Inflammatory macrophage treated with lipopolysaccharide for 1 hour (primary cell): Measurements from ENCODE around the gene ADGRG7.

Experiments
- DNase-seq, 2 donors: peaks; one replicate each; pipeline ENCODE4 v3.0.0-alpha.2; 2020 to 2022

The ADGRG7 gene

DNA sequence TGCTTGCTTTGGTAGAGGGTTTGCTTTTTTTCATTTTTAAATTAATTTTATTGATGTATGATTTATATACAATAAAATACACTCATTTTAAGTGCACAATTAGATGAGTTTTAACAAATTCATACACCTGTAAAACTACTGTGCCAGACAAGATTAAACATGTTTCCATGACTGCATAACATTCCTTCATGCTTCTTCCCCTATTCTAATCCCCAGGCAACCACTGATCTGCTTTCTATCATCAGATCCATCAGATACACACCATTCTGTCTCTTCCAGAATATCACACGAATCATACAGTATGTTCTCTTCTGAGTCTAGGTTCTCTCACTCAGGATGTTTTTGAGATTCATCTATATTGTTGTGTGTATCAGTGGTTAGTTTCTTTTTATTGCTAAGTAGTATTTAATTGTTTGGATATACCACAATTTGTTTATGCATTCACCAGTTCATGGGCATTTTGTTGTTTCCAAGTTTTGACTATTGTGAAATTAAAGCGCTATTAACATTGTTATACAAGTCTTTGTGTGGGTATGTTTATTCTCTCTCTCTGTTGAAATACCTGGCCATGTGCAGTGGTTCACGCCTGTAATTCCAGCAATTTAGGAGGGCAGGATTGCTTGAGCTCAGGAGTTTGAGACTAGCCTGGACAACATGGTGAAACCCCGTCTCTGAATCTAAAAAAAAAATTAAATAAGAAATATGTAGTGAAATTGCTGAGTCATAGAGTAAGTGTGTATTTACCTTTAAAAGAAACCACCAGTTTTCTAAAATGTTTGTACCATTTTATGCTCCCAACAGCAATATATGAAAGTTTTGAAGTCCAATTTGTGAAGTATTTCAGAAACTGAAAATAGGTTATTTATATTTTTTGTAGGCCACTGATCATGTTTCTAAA is 92.9 kb downstream of the ADGRG7 start:
- DNase-seq: no peak

DNA sequence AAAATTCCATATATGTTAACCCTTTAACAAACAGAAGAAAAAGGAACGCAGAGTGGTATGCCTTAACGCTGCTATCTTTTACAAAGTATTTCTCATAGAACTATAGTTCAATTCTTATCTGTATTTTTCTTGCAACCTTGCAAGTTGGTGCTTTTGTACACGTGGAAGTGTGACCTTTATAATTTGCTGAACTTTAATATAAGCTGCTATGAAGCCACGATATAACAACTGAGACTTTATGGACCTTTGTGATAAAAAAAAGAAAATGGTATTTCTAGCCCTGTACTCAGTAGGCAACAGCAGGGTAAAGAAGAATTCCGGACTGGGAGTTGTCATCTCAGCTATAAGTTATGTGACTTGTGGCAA is 93.6 kb downstream of the ADGRG7 start:
- DNase-seq: no peak

GRCh38 chr3:100703865-100704264 is 94.5 kb downstream of the ADGRG7 start:
- no peak for DNase-seq

GRCh38 chr3:100706365-100706764 is 97.0 kb downstream of the ADGRG7 start:
- no peak for DNase-seq

DNA sequence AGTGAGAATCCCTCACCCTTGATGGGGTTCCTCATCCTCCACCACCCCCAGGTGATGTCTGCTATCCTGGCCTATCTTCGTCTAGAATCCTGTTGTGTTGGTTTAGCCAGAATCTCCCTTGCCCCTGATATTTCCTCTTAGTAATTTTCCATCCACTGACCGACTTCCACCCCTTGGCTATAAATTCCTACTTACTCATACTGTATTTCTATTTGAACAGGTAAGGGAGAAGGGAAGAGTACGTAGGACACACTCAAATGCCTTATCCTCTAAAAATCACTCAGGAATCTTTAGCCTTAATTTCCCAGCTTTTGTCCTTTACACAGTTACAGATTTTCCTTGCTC is 99.2 kb downstream of the ADGRG7 start:
- DNase-seq: no peak

- peak; percentile 99 to 100 for DNase-seq
Measured at GRCh38 chr3:100708989-100709841, 99.8 kb downstream of the ADGRG7 start, which contains the start of gene TFG. TFG (plus strand) TSS chr3:100709494; CDS start chr3:100713686, 4,192 bp downstream.

GRCh38 chr3:100709842-100710260 is 100.5 kb downstream of the ADGRG7 start:
- DNase-seq: no peak

GRCh38 chr3:100710261-100710968 is 101.0 kb downstream of the ADGRG7 start:
- peak; percentile 83 to 87 for DNase-seq

DNA sequence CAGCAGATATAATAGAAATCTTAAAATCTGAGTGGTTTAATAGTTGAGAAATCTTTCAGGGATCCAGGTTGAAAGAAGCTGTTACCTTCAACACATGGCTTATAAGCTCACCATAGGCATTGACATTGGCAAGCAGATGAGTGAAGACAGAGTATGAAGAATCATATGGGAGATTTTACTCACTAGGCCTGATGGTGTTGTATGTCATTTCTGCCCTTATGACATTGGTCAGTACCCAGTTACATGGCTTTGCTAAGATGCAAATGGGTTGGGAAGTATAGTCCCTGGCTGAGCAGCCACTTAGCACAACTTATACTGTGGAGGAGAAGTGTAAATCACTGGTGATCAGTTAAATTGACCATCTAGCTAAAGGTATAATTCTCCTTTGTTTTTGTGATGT is 105.8 kb downstream of the ADGRG7 start:
- no peak for DNase-seq

- DNase-seq: no peak
Measured at GRCh38 chr3:100717063-100717462, 107.7 kb downstream of the ADGRG7 start.

DNA sequence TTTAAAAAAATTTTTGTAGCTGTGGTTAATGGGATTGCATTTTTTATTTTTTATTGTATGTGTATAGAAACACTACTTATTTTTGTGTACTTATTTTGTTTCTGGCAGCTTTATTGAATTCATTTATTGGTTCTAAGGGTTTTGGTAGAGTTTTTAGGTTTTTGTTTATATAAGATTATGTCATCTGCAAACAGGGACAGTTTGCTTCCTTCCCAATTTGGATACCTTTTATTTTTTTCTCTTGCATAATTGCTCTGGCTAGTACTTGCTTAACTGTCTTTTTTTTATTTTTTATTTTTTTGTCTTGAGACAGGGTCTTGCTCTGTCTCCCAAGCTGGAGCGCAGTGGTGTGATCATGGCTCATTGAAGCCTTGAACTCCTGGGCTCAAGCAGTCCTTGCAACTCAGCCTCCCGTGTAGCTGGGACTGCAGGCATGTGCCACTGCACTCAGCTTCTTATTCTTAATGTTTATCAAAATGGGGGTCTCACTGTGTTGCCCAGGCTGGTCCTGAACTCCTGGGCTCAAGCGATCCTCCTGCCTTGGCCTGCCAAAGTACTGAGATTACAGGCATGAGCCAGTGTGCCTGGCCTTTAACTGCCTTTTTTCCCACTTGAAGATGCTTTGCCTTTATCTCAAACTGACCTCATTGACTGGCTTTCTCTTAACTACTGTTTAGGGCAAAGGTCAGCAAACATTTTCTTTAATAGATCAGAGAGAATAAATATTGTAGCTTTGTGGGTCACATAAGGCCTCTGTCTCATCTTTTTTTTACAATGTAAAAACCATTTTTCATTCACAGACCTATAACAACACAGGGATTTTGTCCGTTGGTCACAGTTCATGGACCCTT is 108.5 kb downstream of the ADGRG7 start:
- no peak for DNase-seq

DNA sequence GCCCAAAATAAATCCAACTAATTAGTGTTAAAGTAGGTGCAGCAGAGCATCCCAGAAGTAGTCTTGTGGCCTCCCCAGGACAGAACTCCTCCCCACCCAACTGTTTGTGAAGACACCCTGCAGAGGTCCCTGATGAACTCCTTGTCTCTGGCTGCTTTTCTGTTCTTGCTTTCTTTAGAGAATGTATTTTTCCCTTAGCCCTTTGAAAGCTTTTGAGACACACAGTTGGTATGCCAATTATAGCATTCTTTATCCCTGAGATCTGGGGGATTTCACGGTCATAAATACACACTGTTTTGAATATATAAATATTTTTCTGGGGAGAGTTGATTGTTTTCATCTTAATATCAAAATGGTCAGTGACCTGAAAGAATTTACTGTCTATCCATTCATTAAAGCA is 109.7 kb downstream of the ADGRG7 start:
- DNase-seq: no peak

- no peak for DNase-seq
Measured at GRCh38 chr3:100720426-100720825, 111.0 kb downstream of the ADGRG7 start.

DNA sequence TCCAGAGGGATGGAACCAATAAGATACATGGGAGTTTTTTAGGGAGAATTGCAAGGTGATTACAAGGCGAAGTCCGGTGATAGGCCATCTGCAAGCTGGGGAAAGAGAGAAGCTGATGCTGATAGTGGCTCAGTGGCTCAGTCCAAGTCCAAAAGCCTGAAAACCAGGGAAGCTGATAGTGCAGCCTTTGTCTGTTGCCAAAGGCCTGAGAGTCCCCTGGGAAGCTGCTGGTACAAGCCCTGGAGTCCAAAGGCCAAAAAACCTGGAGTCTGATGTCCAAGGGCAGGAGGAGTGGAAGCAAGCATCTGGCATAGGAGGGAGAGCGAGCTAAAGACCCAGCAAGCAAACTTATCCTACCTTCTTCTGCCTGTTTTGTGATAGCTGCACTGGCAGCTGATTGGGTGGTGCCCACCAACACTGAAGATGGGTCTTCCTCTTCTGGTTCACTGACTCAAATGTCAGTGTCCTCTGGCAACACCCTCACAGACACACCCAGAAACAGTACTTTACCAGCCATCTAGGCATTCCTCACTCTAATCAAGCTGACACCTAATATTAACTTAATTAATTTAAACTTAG is 116.6 kb downstream of the ADGRG7 start:
- no peak for DNase-seq

DNA sequence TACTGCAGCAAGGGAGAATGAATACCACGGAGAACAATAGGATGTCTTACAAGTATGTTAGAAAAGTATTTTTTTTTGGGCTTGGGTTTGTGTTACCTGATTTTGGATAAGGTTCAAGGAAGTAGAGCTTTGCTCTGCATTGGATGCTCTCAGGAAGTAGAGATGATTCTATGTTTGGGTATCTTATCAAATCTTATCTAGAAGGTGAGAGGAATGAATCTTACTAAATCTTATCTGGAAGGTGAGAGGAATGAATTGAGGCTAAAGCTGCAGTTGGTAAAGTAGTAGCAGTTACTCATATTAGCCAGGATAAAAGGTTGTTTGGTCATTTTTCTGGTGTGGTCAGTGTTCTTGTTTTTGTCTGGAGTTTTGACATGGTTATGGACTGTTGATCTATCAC is 117.3 kb downstream of the ADGRG7 start:
- DNase-seq: no peak

DNA sequence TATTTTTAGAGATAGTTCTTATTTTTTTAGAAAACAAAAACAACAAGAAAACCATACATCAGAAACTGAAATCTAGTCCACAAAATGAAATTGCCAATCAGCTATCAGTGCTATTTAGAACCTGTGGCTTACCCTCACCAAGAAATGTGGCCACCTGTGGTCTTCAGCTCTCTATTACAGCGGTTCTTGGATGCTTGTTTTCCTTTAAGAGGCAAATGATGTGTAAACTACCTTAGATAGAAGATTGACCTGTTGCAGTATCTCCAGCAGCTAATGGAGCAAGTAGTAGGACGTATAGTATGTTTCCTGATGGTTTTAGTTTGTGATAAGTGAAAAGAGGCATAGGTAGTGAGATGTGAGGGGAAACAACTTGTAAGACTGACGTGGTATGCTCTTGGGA is 121.1 kb downstream of the ADGRG7 start:
- no peak for DNase-seq

GRCh38 chr3:100732435-100732834 is 123.0 kb downstream of the ADGRG7 start:
- DNase-seq: no peak

GRCh38 chr3:100737334-100737733 is 127.9 kb downstream of the ADGRG7 start:
- DNase-seq: peak in 1 of 2 donors; percentile 5

GRCh38 chr3:100740207-100740606 is 130.8 kb downstream of the ADGRG7 start:
- no peak for DNase-seq

GRCh38 chr3:100743535-100743934 is 134.1 kb downstream of the ADGRG7 start:
- no peak for DNase-seq

GRCh38 chr3:100744671-100745070 is 135.3 kb downstream of the ADGRG7 start:
- DNase-seq: no peak
